H1 (cell line): ENCODE results near the gene TRIM39. TPM values are rescaled to one million over a fixed set of nuclear protein-coding genes. Genes with fewer than 3 reads are reported as not detected.

Experiments
- CTCF ChIA-PET: fragments of 300-600 bp; sonication (Branson Sonifier 250); formaldehyde crosslinking; loops from one replicate; lab custom pipeline; 2021; ENCODE audit not compliant: partially characterized antibody; lab: Charles Lee
- POLR2A ChIA-PET: fragments of 300-600 bp; sonication (Branson Sonifier 250); formaldehyde crosslinking; loops from one replicate; lab custom pipeline; 2021; ENCODE audit warnings: inconsistent platforms; ENCODE audit not compliant: partially characterized antibody; lab: Charles Lee
- DNase-seq, 2 experiments: peaks; one replicate each; pipeline versions ENCODE4 v3.0.0 to v3.0.0-alpha.2; 2010 to 2022; ENCODE audit warnings: low spot score in 2 of 2, low read depth in 1 of 2, mixed read lengths in 1 of 2
- FAIRE-seq: peaks from 2 replicates; lab custom pipeline; 2011; peaks lifted over from hg19 to GRCh38; lab: Jason Lieb, UNC
- H2AFZ ChIP-seq: 2 replicates; pipeline ENCODE4 v1.8.1; 2012; ENCODE audit warnings: low read length, inconsistent platforms
- H2AK5ac ChIP-seq: 2 replicates; pipeline ENCODE4 v1.6.1; 2013; ENCODE audit warnings: low read depth, low read length
- H2BK120ac ChIP-seq: replicated peaks from 2 replicates; pipeline ENCODE3; 2013; ENCODE audit warnings: low read depth, low read length, inconsistent platforms
- H2BK12ac ChIP-seq: 2 replicates; pipeline ENCODE4 v1.6.1; 2013; ENCODE audit warnings: low read depth, low read length
- H2BK15ac ChIP-seq: 2 replicates; pipeline ENCODE4 v1.6.1; 2013; ENCODE audit warnings: low read length
- H2BK20ac ChIP-seq: 2 replicates; pipeline ENCODE4 v1.6.1; 2013; ENCODE audit warnings: low read length
- H2BK5ac ChIP-seq: 2 replicates; pipeline ENCODE4 v1.6.1; 2013; ENCODE audit warnings: low read depth, low read length
- H3K14ac ChIP-seq: 2 replicates; pipeline ENCODE4 v1.6.1; 2013; ENCODE audit warnings: inconsistent platforms; ENCODE audit not compliant: insufficient read length
- H3K18ac ChIP-seq: 2 replicates; pipeline ENCODE4 v1.6.1; 2013; ENCODE audit warnings: low read length; ENCODE audit errors: extremely low read depth
- H3K23ac ChIP-seq: 2 replicates; pipeline ENCODE4 v1.6.1; 2013; ENCODE audit warnings: inconsistent platforms; ENCODE audit not compliant: insufficient read length
- H3K23me2 ChIP-seq: 2 replicates; pipeline ENCODE4 v1.6.1; 2013; ENCODE audit warnings: low read depth, low read length
- H3K27ac ChIP-seq: 2 replicates; pipeline ENCODE4 v1.6.1; 2011; ENCODE audit warnings: low read depth, low read length, inconsistent platforms
- H3K27me3 ChIP-seq, 4 experiments: replicated peaks in 1 of 4; 1 replicate in 1 of 4; 2 replicates in 3 of 4; pipeline versions ENCODE4 v1.6.1 to v1.8.1; 2011 to 2013; ENCODE audit warnings: low read length in 3 of 4, mild to moderate bottlenecking in 3 of 4, inconsistent platforms in 2 of 4, mixed read lengths in 2 of 4, moderate library complexity in 1 of 4; ENCODE audit not compliant: control insufficient read depth in 3 of 4, insufficient read depth in 3 of 4; ENCODE audit errors: extremely low read depth in 1 of 4
- H3K36me3 ChIP-seq, 4 experiments: 2 replicates each; pipeline versions ENCODE4 v1.6.1 to v1.8.1; 2011 to 2013; ENCODE audit warnings: mild to moderate bottlenecking in 4 of 4, low read length in 3 of 4, moderate library complexity in 2 of 4, control low read depth in 1 of 4, inconsistent platforms in 1 of 4; ENCODE audit not compliant: insufficient read depth in 4 of 4, control insufficient read depth in 2 of 4
- H3K4ac ChIP-seq: replicated peaks from 2 replicates; pipeline ENCODE3; 2013; ENCODE audit warnings: low read length, low read depth, mixed read lengths, inconsistent platforms; ENCODE audit not compliant: insufficient read length
- H3K4me1 ChIP-seq, 4 experiments: replicated peaks in 1 of 4; 1 replicate in 1 of 4; 2 replicates in 3 of 4; pipeline versions ENCODE4 v1.6.1 to v1.8.1; 2011 to 2013; ENCODE audit warnings: low read length in 3 of 4, inconsistent platforms in 2 of 4, mixed read lengths in 1 of 4; ENCODE audit not compliant: insufficient read depth in 4 of 4, control insufficient read depth in 3 of 4
- H3K4me2 ChIP-seq, 2 experiments: 2 replicates each; pipeline versions ENCODE4 v1.6.1 to v1.8.1; 2011 to 2013; ENCODE audit warnings: low read depth in 2 of 2, low read length in 2 of 2, control low read depth in 1 of 2, inconsistent platforms in 1 of 2, mild to moderate bottlenecking in 1 of 2; ENCODE audit not compliant: insufficient read depth in 1 of 2
- H3K4me3 ChIP-seq, 4 experiments: fragments of 200-600, 300-600 bp in 1 of 4; sonication (generic), shearing (Covaris generic), sonication (Bioruptor Twin) in 1 of 4; 2 replicates each; pipeline versions ENCODE4 v1.5.1 to v1.8.1; 2011 to 2016; ENCODE audit warnings: low read length in 4 of 4, low read depth in 3 of 4, control low read depth in 2 of 4, inconsistent platforms in 2 of 4, mild to moderate bottlenecking in 2 of 4, mixed read lengths in 1 of 4, moderate library complexity in 1 of 4; ENCODE audit not compliant: insufficient read depth in 2 of 4; ENCODE audit errors: extremely low read depth in 1 of 4
- H3K56ac ChIP-seq: replicated peaks from 2 replicates; pipeline ENCODE3; 2013; ENCODE audit warnings: low read depth, mild to moderate bottlenecking, mixed read lengths, low read length, inconsistent platforms; ENCODE audit not compliant: insufficient read length
- H3K79me1 ChIP-seq: 2 replicates; pipeline ENCODE4 v1.6.1; 2013; ENCODE audit warnings: low read depth, low read length, control low read depth
- H3K79me2 ChIP-seq, 2 experiments: 2 replicates each; pipeline versions ENCODE4 v1.6.1 to v1.8.1; 2012 to 2013; ENCODE audit warnings: low read length in 2 of 2, mild to moderate bottlenecking in 2 of 2, inconsistent platforms in 1 of 2; ENCODE audit not compliant: insufficient read depth in 2 of 2, control insufficient read depth in 1 of 2
- H3K9ac ChIP-seq, 4 experiments: replicated peaks in 1 of 4; 1 replicate in 1 of 4; 2 replicates in 3 of 4; pipeline versions ENCODE4 v1.6.1 to v1.8.1; 2011 to 2013; ENCODE audit warnings: low read depth in 3 of 4, low read length in 3 of 4, control low read depth in 2 of 4, mild to moderate bottlenecking in 2 of 4, moderate library complexity in 2 of 4, inconsistent platforms in 1 of 4; ENCODE audit errors: extremely low read depth in 1 of 4
- H3K9me3 ChIP-seq, 2 experiments: 2 replicates each; pipeline versions ENCODE4 v1.6.1 to v1.8.1; 2012 to 2013; ENCODE audit warnings: mild to moderate bottlenecking in 2 of 2, moderate library complexity in 2 of 2, control low read depth in 1 of 2, inconsistent platforms in 1 of 2, low read depth in 1 of 2, low read length in 1 of 2, mixed read lengths in 1 of 2; ENCODE audit not compliant: insufficient read depth in 2 of 2
- H4K20me1 ChIP-seq, 2 experiments: replicated peaks in 1 of 2; 2 replicates each; pipeline versions ENCODE3 to v1.8.1; 2011 to 2013; ENCODE audit warnings: inconsistent platforms in 2 of 2, low read length in 2 of 2, mild to moderate bottlenecking in 1 of 2; ENCODE audit not compliant: insufficient read depth in 2 of 2, control insufficient read depth in 1 of 2
- H4K5ac ChIP-seq: 2 replicates; pipeline ENCODE4 v1.6.1; 2013; ENCODE audit warnings: low read length, low read depth, mixed read lengths, inconsistent platforms; ENCODE audit not compliant: insufficient read length
- H4K8ac ChIP-seq: 2 replicates; pipeline ENCODE4 v1.8.0; 2013; ENCODE audit warnings: mild to moderate bottlenecking, moderate library complexity, low read length, inconsistent platforms; ENCODE audit not compliant: insufficient read depth; ENCODE audit errors: extremely low read depth
- H4K91ac ChIP-seq: replicated peaks from 2 replicates; pipeline ENCODE3; 2013; ENCODE audit warnings: low read length, mixed read lengths, inconsistent platforms; ENCODE audit not compliant: insufficient read length
- BRCA1 ChIP-seq: IDR thresholded peaks from 2 replicates; pipeline ENCODE4 v1.6.1; 2012; ENCODE audit warnings: low read depth, low read length, improper control_type of control experiment
- KDM4A ChIP-seq: IDR thresholded peaks from one replicate; pipeline ENCODE4 v1.7.1; 2012; ENCODE audit warnings: low read depth, mild to moderate bottlenecking, moderate library complexity, low read length, inconsistent platforms; ENCODE audit not compliant: severe bottlenecking
- SRF ChIP-seq: IDR thresholded peaks from 2 replicates; pipeline ENCODE4 v1.6.1; 2011; ENCODE audit warnings: mild to moderate bottlenecking, low read depth, low read length, moderate library complexity
- WGBS, 2 experiments: shearing (Covaris generic) in 1 of 2; methylation state at CpG; one replicate each; pipeline versions ENCODE4 v1.1.6 to v1.1.7; 2013 to 2015; ENCODE audit warnings: low lambda C conversion rate in 2 of 2, mixed read lengths in 2 of 2, inconsistent platforms in 1 of 2, low coverage in 1 of 2, missing lambda C conversion rate in 1 of 2; ENCODE audit not compliant: insufficient replicate concordance in 2 of 2, insufficient coverage in 1 of 2, insufficient read length in 1 of 2; ENCODE audit errors: extremely low coverage in 1 of 2, missing lambda C conversion rate in 1 of 2; 5-methylcytosine and 5-hydroxymethylcytosine counted together
- polyA plus RNA-seq, 7 experiments: library from polyadenylated mRNA; depleted of rRNA in 3 of 7; stranded (reverse) in 5 of 7; unstranded in 2 of 7; fragments of >200 nt in 5 of 7; fragments of 200-250 nt in 2 of 7; gene quantifications; 1 replicate in 5 of 7; 2 replicates in 1 of 7; 4 replicates in 1 of 7; pipeline versions ENCODE4 v1.2.1 to v1.2.3, GENCODE V29; 2011 to 2013; ENCODE audit warnings: missing spikeins in 2 of 7, mixed read lengths in 2 of 7
- total RNA-seq: library from RNA; stranded (reverse); fragmentation: NEBNext Ultra II Directional; extraction: Animal tissue kit (Norgen Biotek cat#: 25700); gene quantifications from 2 replicates; pipeline ENCODE4 v1.2.1, GENCODE V29; 2021
- TF ChIP-seq, protein P1 (sequence below): IDR thresholded peaks from 2 replicates; pipeline ENCODE4 v1.6.1; 2012; ENCODE audit warnings: low read length, inconsistent platforms

The TRIM39 gene
- total and polyA plus RNA-seq, 2 of the 8 experiments (the other 6 are each of a cell fraction or from before 2014, with no cell fraction given): 7.3 to 26.1 TPM

- H2BK20ac ChIP-seq: no peak overlapping the region
- H2AK5ac ChIP-seq: no peak overlapping the region
- H3K9ac ChIP-seq: peak overlapping the region in 3 of 4 experiments; percentile 52 to 65 (median 56); a peak in 6 of 7 replicates
- peak overlapping the region; percentile 86 to 89 for H3K4me2 ChIP-seq
- H3K79me2 ChIP-seq: no peaks in the 10 kb centered on the region
- peaks cover 5% of the 10 kb centered on the region for H3K23me2 ChIP-seq
- H3K36me3 ChIP-seq: no peaks in the 10 kb centered on the region
- H3K4me3 ChIP-seq: peak overlapping the region; percentile 51 to 80 (median 76)
- H3K4ac ChIP-seq: no peak overlapping the region
- no peaks in the 10 kb centered on the region for H4K20me1 ChIP-seq
- no peak overlapping the region for H2BK5ac ChIP-seq
- no peak overlapping the region for H3K14ac ChIP-seq
- FAIRE-seq (peak; percentile 90), DNase-seq (peak; percentile 71 to 79)
- H3K4me1 ChIP-seq: peaks cover 0 to 6% (median 2%) of the 10 kb centered on the region in 4 experiments; a peak in 4 of 7 replicates
- H4K5ac ChIP-seq: no peak overlapping the region
- H2BK120ac ChIP-seq: no peak overlapping the region
- no peaks in the 10 kb centered on the region for H3K9me3 ChIP-seq
- peak overlapping the region; percentile 8 for H3K56ac ChIP-seq
- H3K79me1 ChIP-seq: no peaks in the 10 kb centered on the region
- no peak overlapping the region; the same call in 1 of the 2 replicates for H2BK12ac ChIP-seq
- 3% methylated on average over 40 of the region's 40 CpGs; no CpG with 5 or more reads in 1 of the 2 experiments for WGBS, 2 experiments
- no peak overlapping the region for H3K23ac ChIP-seq
- H2BK15ac ChIP-seq: peak overlapping the region; percentile 33; the same call in 1 of the 2 replicates
- peak overlapping the region; percentile 36; the same call in 1 of the 2 replicates for H4K8ac ChIP-seq
- POLR2A ChIA-PET: interaction anchor here (0.7 to 2.1 kb wide), 9 partner anchors 9 to 144 kb away, joined by 3 to 8 read pairs (median 4); partner anchors contain the start of genes TRIM26 and TRIM39
- H2AFZ ChIP-seq: peak overlapping the region; percentile 95
- no peak overlapping the region for H4K91ac ChIP-seq
- peak overlapping the region; percentile 39 for H3K18ac ChIP-seq
- H3K27me3 ChIP-seq: peaks cover 0 to 4% (median 2%) of the 10 kb centered on the region in 4 experiments; a peak in 3 of 7 replicates
- CTCF ChIA-PET: interaction anchor here (0.7 to 3.6 kb wide), 18 partner anchors 10 to 144 kb away, joined by 3 to 32 read pairs (median 4); partner anchors contain the start of genes TRIM26 and TRIM39
- no peak overlapping the region for H3K27ac ChIP-seq
- no peak for TF ChIP-seq SRF
- no peak for TF ChIP-seq BRCA1
- TF ChIP-seq, protein P1, sequence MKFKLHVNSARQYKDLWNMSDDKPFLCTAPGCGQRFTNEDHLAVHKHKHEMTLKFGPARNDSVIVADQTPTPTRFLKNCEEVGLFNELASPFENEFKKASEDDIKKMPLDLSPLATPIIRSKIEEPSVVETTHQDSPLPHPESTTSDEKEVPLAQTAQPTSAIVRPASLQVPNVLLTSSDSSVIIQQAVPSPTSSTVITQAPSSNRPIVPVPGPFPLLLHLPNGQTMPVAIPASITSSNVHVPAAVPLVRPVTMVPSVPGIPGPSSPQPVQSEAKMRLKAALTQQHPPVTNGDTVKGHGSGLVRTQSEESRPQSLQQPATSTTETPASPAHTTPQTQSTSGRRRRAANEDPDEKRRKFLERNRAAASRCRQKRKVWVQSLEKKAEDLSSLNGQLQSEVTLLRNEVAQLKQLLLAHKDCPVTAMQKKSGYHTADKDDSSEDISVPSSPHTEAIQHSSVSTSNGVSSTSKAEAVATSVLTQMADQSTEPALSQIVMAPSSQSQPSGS: no peak
- peak; percentile 72 for TF ChIP-seq KDM4A
Measured at GRCh38 chr6:30357678-30358540, 31.2 kb downstream of the TRIM39 start.
